SKM-1 (cell line): ENCODE measurements around the gene NOS1AP.

ENCODE experiments used
- DNase-seq: peaks from one replicate; lab custom pipeline; 2025; ENCODE audit not compliant: unreplicated experiment; lab: John Stamatoyannopoulos, UW

NOS1AP gene

DNA sequence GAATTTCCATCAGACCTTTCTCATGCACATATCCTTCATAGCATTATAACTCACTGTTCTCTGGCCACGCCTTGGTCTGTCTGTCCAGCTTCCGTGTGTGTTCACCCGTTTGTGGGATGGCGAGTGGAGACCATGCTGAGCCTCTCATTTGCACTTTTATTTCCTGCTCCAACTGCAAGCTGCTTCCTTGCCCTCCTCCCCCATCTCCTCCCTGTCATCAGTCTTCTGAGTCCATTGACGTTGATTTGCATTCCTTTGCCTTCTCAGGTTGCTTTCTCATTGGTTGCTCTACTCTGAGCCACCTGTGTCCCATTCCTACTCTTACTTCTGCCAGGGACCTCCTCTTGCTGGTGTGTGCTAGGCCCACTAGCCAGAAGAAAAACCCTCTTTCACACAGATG, 146.4 kb downstream of the NOS1AP start:
- no peak for DNase-seq

DNA sequence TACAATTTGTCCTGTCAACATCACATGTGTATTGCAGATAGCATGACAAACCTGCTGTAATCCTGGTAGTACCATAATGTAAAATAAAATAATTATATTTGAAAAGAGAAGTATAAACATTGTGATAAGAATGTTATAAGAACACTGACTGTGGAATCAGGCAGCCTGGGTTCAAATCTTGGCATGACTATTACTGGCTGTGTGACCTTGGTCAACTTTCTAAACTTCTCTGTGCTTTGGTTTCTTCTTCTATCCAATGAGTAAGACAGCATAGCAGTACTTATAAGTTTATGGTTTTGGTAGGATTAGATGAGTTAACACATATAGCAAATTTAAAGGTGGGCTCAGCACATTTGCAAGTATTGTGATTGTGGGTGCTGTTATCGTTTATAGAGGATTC, 147.1 kb downstream of the NOS1AP start:
- no peak for DNase-seq

DNA sequence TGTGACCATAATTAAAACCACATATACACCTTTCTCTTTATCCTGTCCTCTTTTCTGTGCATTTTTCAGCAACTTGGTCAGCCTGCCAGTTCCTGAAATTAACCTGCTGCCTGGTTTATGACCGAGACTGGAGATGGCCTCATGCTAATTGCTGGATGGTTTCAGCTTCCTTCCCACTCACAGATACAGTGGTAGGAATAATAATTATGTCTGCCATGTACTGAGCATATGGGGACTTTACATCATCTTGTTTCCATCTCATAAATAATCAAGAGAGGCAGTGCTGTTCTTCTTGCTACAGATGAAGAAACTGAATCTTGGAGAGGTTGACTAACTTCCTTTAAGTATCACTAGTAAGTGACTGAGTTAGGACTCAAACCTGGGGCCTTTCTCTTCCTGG, 148.2 kb downstream of the NOS1AP start:
- no peak for DNase-seq

DNA sequence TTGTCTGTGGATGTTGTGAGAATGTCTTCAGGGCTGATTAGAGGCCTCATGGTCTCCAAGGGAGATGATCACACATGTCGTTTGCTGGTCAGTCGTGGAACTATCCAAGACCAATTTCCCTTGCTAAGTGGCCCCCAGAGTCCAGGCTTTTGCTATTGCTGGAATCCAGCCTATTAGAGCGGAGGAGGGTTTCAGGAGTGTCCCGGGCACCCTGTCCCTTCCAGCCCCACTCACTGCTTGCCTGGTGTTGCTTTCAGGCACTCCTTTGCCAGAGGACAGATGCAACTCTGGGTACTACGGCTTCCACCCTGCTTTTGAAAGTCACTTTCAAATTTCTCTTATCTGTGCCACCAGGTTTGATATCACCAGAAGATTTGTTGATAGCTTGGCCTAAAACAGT, 149.1 kb downstream of the NOS1AP start:
- no peak for DNase-seq

DNA sequence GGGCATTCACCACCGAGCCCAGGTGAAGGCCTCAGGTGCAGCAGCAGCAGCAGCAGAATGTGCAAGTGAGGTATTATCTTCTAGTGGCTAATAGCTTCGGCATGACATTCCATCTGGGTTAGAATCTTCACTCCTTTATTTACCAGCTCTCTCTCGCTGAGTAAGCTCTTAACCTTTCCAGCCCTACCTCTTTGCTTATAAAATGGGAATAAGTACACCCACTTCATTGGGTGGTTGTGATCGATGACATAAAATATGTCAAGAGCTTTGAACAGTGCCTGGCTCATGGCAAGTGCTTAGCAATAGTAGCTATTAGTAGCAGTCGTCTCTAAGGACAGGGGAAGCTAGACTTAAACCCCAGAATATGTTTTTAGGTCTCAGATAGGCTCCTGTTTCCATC, 149.5 kb downstream of the NOS1AP start:
- DNase-seq, result no peak

DNA sequence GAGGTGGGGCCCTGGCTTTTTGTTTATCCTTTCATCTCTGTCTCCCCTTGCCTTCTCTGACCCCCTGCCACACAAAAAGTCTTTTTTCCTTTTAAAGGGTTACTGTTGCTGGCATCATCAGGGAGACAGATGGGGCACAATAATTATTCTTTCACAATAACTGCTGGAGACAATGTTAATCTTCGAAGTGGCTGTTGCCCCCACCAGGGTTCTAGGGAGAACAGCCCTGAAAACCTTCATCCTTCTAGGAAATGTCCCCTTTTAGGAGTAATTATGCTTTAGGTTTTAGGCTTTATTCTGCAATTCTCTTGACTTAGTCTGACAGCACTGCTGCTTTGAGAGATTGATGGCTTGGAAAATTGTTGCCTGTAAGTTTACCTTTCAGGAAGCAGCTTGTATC, 150.0 kb downstream of the NOS1AP start:
- no peak for DNase-seq

DNA sequence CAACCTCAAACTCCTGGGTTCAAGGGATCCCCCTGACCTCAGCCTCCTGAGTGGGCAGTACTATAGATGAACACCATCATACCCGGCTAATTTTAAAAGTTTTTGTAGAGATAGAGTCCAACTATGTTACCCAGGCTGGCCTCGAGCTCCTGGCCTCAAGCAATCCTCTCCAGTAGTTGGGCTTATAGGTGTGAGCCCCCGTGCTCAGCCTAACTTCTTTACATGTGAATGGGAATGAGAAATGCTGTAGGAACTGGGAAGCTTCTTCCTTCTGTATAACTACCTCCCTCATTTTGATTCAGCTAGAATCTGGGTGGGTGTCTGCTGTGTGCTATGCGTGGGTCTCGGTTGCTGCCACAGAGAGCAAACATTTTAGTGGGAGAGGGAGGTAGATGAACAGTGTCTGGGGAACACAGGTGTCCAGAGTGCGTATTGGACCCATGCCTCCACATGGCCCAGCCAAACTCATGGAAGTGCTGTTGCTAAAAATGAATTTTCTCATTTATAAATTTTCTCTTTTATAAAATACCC, 150.6 kb downstream of the NOS1AP start:
- no peak for DNase-seq

DNA sequence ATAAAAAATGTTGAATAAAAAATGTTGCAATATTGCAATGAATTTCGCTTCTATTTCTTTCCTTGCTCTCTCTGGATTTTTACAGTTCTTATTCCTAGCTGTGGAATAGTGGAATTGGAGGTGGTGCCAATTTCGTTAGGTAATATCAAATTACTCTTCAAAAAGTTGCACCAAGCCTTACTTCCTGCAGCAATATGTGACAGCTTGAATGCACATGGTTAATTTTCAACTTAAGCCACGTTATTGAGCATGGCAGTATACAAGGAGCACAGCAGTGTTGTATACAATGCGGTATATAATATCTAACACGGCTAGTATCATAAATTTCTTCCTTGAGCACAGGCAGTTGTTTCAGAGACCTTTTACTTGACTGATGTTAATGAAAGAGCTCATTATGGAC, 152.5 kb downstream of the NOS1AP start:
- no peak for DNase-seq

DNA sequence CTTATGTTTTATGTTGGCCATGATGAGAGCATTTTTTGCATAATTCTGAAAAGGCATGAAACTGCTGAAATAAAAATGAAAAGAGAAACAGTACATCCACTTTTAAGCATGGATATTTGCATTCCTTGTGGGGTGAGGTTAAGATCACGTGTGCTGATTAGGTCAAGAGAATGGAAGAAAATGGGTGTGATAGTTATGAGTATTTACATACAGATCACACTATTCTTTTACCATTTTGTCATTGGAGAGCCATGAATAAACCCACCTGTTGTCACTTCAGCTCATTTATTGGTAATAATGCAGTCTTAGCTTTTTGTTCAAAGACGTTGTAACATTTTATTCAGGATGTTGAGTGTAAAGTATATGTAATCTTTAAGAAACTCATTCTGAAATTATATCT, 153.2 kb downstream of the NOS1AP start:
- no peak for DNase-seq

DNA sequence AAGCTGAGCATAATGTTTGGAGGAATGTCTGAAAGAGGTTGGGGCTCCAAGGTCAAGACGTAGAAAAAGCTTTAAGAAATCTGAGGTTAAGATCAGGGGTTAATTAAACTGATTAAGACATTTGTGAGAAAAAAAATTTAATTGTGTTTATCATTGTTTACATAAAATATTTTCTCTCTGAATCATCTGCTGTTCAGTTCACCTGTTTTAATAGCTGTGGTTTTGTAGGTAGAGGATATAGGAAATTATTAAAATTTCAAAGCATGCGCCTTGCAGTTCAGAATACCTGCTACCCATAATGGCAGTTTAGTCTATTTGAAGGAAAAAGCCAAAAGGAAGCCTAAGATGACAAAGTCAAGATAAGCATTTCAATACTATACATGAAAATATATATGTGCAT, 154.0 kb downstream of the NOS1AP start:
- no peak for DNase-seq

DNA sequence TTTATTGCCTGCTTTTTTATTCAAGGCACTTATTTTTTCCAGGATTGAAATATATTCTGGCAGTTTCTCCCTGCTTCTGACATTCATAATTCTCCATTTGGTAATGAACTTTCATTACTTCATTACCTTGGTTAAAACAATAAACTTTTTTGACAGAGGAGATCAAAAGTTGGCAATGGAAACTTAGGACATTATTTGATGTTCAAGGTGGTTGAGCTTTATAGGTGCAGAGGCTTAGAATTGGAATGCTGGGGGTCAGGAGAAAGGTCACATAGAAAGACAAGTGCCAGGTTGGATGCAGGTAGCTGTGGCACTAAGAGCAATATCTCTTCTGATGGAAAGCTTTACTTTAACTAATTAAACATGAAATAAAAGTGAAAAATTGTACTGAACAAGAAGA, 154.8 kb downstream of the NOS1AP start:
- no peak for DNase-seq

DNA sequence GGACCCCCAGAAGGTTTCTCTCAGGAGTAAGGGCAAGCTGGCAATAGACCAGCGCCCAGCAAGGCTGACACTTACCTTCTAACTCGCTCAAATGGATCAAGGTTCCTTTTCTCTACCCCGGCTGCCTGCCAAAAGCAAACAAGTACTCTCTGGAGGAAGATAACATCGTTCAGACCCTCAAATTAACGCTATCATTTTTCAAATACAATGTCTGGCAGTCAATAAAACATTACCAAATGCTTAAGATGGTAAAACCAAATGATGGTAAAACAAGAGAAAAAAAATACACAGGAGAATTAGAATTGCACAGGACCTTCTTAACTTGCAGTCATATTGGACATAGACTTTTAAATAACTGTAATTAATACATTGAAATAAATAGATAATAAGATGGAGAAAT, 159.1 kb downstream of the NOS1AP start:
- no peak for DNase-seq

DNA sequence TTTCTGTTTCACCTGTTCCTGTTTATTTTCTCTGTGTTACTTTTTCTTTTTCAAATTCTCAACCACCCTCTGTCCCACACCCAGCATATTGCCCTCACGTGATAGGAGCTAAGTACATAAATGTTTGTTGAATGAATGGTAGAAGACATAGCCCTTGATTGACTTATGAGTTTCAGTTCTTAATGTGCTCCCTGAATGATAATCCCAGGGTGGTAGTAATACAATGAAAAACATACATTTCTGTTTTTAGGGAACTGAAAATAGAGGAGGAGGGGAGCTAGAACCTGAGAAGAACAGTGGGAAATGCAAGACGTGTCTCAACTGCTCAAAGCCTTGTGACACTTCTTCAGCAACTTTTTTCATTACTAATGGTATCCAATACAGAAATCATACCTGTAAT, 160.1 kb downstream of the NOS1AP start:
- DNase-seq, result peak; percentile 44

DNA sequence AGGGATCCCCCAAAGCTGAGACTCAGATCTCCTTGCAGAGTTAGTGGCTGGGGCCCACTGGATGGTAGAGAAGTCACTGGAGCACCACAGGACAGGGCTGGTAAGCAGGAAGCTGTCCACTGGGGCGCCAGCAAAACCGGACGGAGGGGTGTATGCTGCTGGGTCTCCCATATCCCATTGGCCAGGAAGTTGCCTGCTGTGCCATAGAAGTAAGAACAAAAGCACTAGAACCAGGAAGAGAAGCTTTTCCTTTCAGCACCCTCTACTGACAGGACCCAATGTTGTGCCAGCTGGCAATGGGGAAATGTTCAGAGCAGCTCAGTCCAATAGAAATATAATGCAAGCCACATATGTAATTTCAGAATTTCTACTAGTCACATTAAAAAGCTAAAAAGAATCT, 160.6 kb downstream of the NOS1AP start:
- no peak for DNase-seq

DNA sequence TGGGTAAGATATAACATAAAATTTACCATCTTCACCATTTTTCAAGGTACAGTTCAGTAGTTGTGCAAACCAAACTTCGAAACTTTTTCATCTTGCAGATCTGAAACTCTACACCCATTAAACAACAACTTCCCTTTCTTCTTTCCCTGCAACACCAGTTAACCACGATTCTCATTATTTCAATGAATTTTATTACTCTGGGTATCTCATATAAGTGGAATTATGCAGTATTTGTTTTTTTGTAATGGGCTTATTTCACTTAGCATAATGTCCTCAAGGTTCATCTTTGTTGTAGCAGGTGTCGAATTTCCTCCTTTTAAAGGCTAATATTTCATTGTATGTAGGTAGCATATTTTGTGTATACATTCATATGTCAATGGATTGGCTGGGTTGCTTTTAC, 161.0 kb downstream of the NOS1AP start:
- DNase-seq, result peak; percentile 33

DNA sequence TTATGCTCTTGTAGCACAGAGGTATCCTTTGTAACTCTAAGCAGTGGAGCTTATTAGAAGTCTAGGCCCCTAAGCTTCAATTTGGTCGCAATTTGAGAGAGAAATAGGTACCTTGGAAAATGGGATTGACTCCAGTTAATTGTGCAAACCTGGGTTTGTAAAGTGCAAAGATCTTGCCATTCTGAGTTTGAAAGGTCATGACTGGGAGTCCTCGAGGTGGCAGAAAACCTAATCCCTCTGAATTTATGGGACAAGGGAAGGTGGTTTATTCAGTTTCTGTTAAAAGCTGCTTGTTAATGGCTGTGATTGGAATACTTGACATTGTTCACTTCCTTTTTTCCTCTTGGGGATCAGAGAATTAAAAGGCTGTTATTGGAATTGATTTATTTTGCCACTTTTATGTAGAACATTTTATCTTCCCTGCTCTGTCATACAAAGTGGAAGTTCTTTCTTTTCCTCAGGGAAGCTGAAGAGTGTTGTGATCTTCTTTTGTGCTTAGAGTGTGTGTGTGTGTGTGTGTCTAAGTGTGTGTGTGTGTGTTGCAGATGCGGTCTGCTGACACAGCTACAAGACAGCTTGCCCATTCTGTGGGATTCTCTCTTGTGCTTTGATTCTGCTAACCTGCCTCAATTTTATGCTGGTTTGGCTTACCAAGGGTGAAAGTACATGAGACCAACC, 162.7 kb downstream of the NOS1AP start:
- no peak for DNase-seq

DNA sequence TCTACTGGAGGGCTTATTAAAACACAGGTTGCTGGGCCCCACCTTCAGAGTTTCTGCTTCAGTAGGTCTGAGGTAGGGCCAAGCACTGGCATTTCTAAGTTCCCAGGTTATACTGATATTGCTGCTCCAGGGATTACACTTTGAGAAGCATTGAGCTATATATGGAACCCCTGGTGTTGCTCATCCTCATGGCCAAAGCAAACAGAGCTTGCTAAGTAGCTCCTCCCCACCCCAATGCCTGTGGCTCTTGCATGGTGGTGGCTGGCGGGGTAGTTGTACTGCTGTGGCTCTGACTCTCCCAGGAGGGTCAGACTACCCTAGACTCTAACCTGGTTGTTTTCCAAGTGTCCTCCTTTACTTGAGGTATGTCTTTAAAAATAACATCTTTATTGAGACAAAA, 163.6 kb downstream of the NOS1AP start:
- no peak for DNase-seq

DNA sequence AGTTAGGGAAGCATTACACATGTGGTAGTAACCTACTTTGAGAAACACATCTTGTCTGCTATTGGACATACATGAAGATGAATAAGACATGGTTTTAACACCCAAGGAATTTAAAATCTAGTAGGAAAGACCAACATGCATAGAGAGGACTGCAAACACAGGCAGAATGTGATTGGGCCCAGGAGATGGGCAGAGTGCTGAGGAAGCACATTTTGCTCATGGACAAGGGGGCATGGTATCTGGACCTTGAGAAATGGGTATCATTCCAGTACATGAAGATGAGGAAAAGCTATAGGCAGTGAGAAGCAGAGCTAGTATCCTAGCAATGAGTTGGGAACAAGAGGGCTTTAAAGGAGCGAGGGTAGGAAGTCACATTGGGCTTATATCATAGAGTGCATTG, 164.4 kb downstream of the NOS1AP start:
- DNase-seq, result no peak

DNA sequence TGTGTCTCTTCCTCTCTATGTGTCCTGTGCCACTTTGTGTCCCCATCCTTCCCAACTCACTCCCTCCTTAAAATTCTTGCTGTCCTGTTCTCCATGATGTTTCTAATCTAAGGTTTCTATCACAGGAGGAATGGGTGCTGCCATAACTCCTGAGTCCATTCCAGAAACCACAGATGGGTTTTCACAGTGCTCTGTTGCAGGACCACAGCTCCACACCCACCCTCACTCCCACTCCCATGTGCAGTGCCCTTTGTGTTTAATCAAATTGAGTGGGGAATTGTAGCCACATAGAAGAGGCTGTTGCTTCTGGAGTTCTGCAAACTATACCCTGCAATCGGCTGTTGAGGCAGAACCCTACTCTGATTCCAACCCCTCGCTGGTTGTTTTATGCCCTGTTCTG, 165.1 kb downstream of the NOS1AP start:
- DNase-seq, result no peak

DNA sequence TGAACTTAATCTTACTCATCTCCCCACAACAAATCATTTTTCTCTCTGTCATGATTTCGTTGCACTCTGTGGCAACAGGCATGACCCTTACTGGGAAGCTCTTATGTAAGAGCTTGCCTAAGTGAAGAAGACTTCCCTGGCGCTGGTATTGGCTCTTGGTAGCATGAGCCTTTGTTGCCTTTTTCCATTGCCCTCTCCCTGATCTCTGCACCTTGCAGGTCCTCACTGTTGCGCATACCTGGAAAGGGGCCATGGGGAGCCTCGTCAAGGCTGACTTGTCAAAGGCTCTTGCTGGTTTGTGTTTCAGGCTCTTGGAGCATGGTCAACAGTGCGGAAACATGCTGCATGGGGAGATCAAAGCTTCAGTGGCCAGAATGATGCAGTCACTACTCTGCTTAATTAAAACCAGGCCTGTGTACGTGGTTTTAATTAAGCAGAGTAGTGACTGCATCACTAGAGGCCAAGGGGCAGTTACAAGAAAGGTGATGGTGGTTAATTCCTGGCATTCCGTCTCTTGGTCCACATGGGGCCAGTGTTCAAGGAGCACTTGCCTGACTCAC, 165.8 kb downstream of the NOS1AP start:
- DNase-seq, result peak; percentile 63

DNA sequence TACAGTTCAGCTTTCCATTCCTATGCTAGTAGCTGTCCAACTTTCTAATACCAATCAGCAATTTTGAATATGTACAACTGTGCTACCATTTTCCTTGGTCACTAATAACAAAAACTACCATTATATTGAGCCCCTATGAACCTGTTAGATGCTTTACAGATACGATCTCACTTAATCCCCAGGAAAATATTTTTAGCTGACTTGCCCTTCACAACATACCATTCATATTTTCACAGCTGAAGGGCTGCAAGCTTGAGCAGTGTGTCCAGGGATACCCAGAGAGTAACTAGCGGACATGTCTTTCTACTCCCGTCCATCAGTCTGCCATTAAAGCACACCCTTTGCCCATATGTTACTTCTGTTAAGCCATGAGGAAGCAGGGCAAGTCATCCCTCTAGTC, 166.7 kb downstream of the NOS1AP start:
- DNase-seq, result no peak

DNA sequence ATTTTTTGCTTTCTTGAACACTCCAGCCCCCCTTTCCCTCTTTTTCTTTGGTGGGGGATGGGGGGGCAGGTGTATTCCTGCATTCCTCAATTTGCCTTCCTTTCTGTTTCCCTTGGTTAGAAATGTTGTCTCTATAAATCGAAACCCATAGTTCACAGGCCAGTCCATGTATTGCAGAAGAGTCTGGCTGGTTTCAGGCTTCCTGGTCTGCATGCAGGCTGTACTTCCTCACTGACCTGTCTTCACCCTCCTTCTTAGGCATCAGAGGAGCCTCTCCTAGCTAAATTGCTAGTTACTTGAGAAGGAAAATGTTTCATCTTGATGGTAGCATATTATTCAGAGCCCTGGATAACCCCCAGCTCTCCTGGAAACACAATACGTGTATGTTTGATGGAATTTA, 167.1 kb downstream of the NOS1AP start:
- peak; percentile 53 for DNase-seq

DNA sequence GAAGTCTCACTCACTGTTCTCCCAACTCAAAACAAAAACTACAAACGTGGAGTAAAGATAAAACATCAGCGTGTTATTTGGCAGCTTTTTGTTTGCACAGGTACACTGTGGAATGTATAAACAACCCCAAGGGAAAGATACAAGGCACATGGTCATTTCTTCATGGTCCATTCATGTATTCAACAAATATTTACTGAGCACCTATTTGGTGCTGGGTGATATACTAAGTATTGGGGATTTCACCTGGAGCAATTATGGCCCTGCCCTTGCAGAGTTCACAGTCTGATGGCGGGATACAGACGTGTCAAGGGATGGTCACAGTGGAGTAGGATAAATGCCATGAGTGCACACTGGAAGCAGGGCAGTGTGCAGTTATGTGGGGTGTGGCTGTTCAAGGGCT, 171.1 kb downstream of the NOS1AP start:
- no peak for DNase-seq
